Measurements from ENCODE around the gene THUMPD2.

THUMPD2 gene

DNA sequence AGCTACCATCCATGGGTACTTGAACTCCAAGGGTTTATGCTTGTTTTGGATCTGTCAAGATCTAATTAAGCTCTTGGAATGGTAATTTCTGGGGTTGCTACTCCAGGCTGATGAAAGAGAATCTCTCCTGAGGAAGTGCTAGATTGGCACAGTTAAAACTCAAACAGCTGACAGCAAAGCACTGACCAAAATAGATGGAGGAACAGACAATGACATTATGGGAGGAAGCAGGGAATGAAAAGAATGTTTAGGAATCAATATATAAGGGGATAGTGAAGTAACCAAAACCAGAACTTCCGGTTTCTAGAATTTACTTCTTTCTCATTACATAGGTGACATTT, 6.3 kb downstream of the THUMPD2 start:
- no peaks in the 10 kb centered on the region for H3K27me3 ChIP-seq
- no peak overlapping the region for H3K4me3 ChIP-seq (ENCODE audit: low read depth, low read length)
- peaks cover 42% of the 10 kb centered on the region for H3K36me3 ChIP-seq
- no peak for DNase-seq
- no peaks in the 10 kb centered on the region; the same call in 1 of the 2 replicates for H3K4me1 ChIP-seq
- TF ChIP-seq, protein P1, sequence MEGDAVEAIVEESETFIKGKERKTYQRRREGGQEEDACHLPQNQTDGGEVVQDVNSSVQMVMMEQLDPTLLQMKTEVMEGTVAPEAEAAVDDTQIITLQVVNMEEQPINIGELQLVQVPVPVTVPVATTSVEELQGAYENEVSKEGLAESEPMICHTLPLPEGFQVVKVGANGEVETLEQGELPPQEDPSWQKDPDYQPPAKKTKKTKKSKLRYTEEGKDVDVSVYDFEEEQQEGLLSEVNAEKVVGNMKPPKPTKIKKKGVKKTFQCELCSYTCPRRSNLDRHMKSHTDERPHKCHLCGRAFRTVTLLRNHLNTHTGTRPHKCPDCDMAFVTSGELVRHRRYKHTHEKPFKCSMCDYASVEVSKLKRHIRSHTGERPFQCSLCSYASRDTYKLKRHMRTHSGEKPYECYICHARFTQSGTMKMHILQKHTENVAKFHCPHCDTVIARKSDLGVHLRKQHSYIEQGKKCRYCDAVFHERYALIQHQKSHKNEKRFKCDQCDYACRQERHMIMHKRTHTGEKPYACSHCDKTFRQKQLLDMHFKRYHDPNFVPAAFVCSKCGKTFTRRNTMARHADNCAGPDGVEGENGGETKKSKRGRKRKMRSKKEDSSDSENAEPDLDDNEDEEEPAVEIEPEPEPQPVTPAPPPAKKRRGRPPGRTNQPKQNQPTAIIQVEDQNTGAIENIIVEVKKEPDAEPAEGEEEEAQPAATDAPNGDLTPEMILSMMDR (IDR thresholded peaks at IDR 0.05; ENCODE audit: low read depth, low read length), result no peak
- H3K9me3 ChIP-seq, result peaks cover 3% of the 10 kb centered on the region; the same call in 1 of the 2 replicates

DNA sequence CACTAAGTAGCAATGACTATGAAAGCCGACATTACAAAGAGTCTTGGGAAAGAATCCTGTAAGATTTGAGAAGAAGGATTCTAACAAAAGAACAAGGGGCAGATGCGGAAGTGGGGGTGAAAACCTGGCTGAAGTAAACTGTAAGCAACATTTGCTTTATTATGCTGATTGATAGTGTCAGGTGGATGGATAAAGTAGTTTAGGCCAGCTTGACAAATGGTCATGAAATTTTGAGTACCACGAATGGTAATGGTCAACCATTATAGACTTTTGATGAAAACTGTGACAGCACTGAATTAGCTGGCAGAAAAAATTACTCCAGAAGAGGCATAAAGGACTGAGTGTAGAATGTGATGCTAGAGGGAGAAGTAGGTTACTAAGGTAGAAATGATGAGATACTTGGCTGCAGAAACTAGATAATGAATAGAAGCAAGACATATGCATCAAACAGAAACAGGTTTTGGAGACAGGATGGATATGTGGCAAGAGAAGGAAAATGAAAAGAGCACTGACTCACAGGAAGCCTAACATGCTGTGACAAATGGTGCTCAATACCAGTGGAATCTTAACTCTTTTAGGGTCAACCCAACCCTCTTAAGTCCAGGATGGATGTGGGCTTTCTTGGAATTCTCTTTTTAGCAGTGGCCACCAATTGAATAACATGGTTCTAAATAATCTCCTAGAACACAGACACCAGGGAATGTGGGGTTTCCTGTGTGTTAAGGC, 6.8 kb downstream of the THUMPD2 start:
- no peak overlapping the region for H3K4me3 ChIP-seq (ENCODE audit: low read depth, low read length)
- H3K9me3 ChIP-seq, result peaks cover 3% of the 10 kb centered on the region; the same call in 1 of the 2 replicates
- no peak for DNase-seq
- H3K4me1 ChIP-seq, result no peaks in the 10 kb centered on the region
- peaks cover 44% of the 10 kb centered on the region for H3K36me3 ChIP-seq
- H3K27me3 ChIP-seq, result no peaks in the 10 kb centered on the region
- TF ChIP-seq, protein P1 (IDR thresholded peaks at IDR 0.05; ENCODE audit: low read depth, low read length), result no peak

- TF ChIP-seq, protein P1 (IDR thresholded peaks at IDR 0.05; ENCODE audit: low read depth, low read length), result no peak
Observed at GRCh38 chr2:39762448-39762847, 16.6 kb downstream of the THUMPD2 start.

DNA sequence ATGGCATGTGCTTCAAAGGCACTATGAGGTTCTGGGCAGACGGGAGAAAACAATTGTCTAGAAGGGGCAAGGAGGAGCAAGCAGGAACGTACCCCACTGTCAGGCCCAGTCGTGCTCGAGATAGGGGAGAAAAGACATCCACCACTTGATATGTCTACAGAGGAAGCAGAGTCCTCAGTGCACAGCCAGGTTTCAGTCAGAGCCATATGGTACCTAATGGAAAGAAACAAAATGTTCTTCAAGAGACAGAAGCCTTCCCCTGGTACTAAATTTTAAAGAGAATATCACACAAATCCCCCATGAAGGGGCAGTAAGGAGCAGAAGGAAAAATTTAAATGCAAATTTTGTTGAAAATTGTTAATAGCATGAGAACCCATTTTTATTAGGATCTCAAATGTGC, 21.9 kb downstream of the THUMPD2 start:
- no peak for DNase-seq
- H3K9me3 ChIP-seq, result no peaks in the 10 kb centered on the region
- TF ChIP-seq, protein P1 (IDR thresholded peaks at IDR 0.05; ENCODE audit: low read depth, low read length), result no peak
- H3K4me1 ChIP-seq, result no peaks in the 10 kb centered on the region
- no peaks in the 10 kb centered on the region for H3K27me3 ChIP-seq
- H3K4me3 ChIP-seq (ENCODE audit: low read depth, low read length), result no peak overlapping the region
- peaks cover 76% of the 10 kb centered on the region for H3K36me3 ChIP-seq

More at GRCh38 chr2:39762448-39762847, 16.6 kb downstream of the THUMPD2 start:
- Histone ChIP-seq H3K4me1 (no peaks in the 10 kb centered on the region), H3K4me3 (ENCODE audit: low read depth, low read length) (no peak overlapping the region), H3K9me3 (no peaks in the 10 kb centered on the region), H3K27me3 (no peaks in the 10 kb centered on the region), H3K36me3 (peaks cover 58% of the 10 kb centered on the region)
- no peak for DNase-seq

- TF ChIP-seq, protein P1 (IDR thresholded peaks at IDR 0.05; ENCODE audit: low read depth, low read length), result no peak
- no peak overlapping the region for H3K4me3 ChIP-seq (ENCODE audit: low read depth, low read length)
- H3K36me3 ChIP-seq, result peaks cover 74% of the 10 kb centered on the region
- DNase-seq, result no peak
- no peaks in the 10 kb centered on the region for H3K4me1 ChIP-seq
- no peaks in the 10 kb centered on the region; the same call in 1 of the 2 replicates for H3K27me3 ChIP-seq
- no peaks in the 10 kb centered on the region for H3K9me3 ChIP-seq
Observed at GRCh38 chr2:39755466-39755865, 23.6 kb downstream of the THUMPD2 start.

DNA sequence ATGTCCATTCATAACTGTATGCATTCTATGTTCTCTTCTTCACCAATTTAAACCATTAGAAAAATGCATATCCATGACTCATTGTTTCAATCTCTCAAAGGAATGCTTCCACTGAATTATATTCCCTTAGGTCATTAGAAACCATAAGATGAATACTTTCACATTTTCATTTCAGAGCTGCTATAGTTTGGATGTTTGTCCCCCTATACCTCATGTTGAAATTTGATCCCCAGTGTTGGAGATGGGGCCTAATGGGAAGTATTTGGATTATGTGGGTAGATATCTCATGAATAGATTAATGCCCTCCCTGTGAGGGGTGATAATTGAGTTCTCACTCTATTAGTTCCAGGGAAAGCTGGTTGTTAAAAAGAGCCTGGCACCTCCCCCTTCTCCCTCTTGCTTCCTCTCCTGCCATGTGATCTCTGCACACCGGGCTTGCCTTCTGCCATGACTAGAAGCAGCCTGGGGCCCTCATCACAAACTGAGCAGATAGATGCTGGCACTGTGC, 35.7 kb downstream of the THUMPD2 start:
- no peaks in the 10 kb centered on the region for H3K9me3 ChIP-seq
- no peaks in the 10 kb centered on the region for H3K4me1 ChIP-seq
- TF ChIP-seq, protein P1 (IDR thresholded peaks at IDR 0.05; ENCODE audit: low read depth, low read length), result no peak
- no peak overlapping the region for H3K4me3 ChIP-seq (ENCODE audit: low read depth, low read length)
- H3K36me3 ChIP-seq, result peaks cover 79% of the 10 kb centered on the region
- DNase-seq, result no peak
- H3K27me3 ChIP-seq, result no peaks in the 10 kb centered on the region
